ENCODE data around the gene GLRX.
A peak's percentile ranks its signal among the peaks of the same experiment; 100 is the strongest.

GLRX gene

DNA sequence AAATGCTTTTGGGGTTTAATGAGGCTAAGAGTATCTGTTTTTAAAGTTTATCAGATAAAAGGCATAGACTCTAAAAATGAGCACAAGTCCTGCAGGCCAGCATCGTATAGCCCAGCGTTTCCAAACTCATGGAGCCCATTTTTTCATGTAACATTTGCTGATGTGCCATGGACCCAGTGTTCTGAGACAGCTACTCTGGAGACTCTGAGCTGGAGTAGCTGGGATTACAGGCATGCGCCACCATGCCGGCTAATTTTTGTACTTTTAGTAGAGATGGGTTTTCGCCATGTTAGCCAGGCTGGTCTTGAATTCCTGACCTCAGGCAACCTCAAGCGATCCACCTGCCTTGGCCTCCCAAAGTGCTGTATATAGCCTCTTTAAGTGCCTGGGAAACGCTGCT, 15.8 kb downstream of the GLRX start:
- no peak for DNase-seq

- no peak for DNase-seq
Observed at GRCh38 chr5:95804736-95805539, 17.6 kb downstream of the GLRX start.

GRCh38 chr5:95803271-95804148, 19.0 kb downstream of the GLRX start:
- no peak for DNase-seq

GRCh38 chr5:95801961-95802360, 20.6 kb downstream of the GLRX start:
- no peak for DNase-seq

DNA sequence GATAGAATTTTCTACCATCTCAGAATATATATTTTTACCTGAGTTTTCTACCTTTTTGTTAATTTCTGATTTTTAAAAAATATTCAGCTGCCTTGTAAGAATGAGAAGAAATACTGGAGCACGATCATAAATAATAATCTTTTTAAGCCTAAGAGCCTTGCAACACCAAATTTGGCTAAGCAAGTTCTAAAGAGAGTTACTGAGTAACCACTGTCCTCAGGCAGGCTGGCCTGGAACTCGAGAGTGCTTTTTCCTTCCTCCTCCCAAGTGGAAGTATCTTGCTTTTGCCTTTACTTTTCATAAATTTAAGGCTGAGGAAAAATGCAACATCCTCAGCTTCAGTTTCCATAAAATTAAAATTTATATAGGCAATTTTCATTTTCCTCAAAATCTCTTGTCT, 21.0 kb downstream of the GLRX start:
- no peak for DNase-seq

- DNase-seq = no peak
Observed at GRCh38 chr5:95800553-95800952, 22.0 kb downstream of the GLRX start.

- no peak for DNase-seq
Observed at GRCh38 chr5:95799191-95799835, 23.2 kb downstream of the GLRX start.

DNA sequence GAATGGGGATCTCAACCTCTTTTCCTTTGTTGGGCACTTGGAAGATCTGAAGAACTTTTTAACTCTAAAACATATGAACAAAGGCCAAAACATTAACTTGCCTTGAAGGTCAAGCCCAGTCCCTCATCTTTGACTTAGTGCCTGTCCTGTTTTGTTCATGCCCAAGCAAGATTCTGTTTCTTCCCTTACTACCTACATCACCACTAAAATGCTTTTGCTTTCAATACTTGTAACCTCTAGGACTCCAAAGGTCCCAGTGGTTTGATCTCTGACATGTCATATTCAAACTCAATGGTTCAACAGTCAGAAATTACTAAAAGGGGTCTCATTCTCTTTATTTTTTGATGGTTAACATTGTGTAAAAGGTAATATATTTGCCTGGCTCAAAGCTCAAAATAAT, 24.0 kb downstream of the GLRX start:
- no peak for DNase-seq

GRCh38 chr5:95798048-95798447, 24.5 kb downstream of the GLRX start:
- DNase-seq = no peak

- no peak for DNase-seq
Observed at GRCh38 chr5:95797301-95797700, 25.2 kb downstream of the GLRX start.

DNA sequence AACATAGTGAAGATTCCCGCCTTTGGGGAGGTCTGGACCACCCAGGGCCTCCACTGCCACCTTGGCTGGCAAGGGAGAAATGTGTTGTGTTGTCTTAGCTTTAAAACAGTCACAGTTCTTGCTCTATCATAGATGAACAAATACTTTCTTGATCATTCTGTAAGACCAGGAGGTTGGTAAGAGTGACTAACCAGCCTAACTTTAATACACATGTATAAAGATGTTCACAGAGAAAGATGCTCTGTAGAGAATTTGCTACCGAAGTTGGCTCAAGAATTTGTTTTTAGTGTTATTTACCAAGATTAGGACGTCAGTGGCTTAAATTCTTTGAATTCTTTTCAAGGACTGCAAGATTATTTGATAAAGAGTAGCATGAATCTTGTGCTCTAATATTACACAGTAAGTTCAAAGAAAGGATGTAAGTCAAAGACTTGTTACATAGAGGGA, 28.4 kb downstream of the GLRX start:
- no peak for DNase-seq

GRCh38 chr5:95791751-95792150, 30.8 kb downstream of the GLRX start:
- no peak for DNase-seq

DNA sequence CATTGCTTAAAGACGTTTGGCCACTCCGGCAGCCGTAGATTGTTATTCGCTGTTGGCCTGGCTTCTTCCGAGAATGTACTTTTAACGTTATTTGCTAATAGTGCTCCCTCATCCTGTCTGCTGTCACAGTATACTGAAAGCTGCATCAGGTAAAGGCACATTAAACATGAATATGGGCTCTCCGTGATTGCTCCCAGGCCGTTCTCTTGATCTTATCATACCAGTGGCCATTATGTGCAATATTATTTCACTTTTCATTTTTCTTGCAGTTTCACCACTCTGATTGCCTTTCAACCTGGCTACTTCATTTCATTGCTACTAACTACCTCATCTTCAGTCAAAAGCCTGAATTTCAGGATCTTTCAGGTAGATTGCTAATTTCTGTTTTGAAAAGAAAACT, 34.0 kb downstream of the GLRX start:
- DNase-seq = no peak

DNA sequence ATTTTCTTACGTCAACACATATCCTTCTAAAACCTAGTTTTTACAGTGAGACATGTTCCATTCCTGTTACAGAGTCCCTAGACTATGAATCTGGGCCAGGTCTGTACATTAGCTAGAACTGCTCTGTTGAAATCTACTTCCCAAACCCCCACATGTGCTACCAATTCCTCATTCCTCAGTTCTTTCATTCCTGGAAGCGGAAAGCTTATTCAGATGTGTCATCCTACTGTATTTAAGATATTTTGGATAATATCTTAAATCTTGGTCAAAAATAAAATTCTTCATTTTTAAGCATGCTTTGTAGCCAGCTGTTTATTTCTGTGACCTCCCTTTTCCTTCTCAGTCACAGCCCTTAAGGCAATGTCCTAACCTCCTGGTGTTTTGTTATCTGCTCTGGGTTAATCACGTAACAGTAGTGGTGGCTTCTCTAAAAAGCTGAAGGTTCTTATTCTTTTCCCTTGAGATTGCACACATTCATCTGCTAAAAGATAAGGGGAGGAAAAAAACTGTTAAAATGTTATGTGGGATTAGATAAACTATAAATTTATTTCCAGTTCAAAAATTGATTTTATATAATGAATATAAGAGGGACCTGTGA, 35.6 kb downstream of the GLRX start:
- no peak for DNase-seq

DNA sequence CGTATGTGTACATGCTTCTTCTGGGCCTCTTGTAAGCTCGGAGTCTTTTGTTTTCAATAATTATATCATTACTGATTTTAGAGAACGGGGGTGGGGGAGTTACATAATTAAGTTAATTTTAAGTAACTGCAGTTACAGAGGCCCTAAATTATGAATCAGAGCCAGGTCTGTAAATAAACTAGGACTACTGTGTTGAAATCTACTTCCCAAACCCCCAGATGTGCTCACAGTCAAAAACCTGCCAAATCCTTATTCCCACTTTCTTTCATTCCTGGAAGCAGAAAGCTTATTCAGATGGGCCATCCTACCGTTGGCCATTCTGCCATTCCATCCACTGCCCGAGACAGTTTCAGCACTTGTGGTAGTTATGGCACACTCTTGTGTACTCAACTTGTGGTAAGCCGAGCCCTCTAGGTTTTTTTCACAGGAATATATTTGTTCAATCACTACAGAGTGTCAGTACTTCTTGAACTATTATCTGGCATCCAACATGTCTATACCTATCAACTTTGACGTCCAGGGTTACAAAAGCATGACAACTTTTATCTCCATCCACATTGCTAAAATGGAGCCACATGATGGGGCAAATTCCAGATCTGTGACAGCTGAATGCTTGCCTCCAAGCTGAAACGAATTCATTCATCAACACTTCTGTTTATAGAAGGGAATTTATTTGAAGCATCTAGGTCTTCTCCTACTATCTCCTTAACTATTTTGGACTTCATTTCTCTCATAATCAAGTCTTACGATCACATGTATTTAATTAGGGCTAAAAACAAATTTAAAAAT, 37.8 kb downstream of the GLRX start:
- DNase-seq = no peak

DNA sequence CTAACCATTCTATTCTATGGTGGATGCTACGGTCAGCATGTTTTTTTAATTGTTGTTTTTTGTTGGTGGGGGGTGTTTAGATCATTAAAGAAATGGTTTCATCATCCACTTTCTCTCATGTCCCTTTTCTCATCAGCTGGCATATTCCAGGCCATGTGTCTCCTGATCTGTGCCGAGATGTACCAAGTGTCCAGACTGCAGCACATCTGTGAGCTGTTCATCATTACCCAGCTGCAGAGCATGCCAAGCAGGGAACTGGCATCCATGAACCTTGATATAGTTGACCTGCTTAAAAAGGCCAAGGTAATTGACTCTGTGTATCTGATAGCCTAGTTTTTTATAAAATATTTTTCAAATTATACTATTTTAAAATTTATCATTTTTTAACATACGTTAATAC, 38.9 kb downstream of the GLRX start:
- DNase-seq = no peak

DNA sequence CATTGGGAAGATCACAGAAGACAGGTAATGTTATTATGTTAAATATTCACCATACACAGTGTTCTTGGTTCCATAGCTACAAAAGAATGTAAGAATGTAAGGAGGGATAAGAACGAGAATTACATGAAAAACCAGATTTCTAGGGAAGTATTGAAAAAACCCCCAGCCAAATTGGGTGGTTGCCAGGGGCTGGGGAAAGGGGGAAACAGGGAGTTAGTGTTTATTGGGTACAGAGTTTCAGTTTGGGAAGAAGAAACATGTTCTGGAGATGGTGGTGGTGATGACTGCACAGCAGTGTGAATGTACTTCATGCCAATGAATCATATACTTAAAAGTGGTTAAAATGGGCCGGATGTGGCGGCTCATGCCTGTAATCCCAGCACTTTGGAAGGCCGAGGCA, 40.3 kb downstream of the GLRX start:
- DNase-seq = no peak

DNA sequence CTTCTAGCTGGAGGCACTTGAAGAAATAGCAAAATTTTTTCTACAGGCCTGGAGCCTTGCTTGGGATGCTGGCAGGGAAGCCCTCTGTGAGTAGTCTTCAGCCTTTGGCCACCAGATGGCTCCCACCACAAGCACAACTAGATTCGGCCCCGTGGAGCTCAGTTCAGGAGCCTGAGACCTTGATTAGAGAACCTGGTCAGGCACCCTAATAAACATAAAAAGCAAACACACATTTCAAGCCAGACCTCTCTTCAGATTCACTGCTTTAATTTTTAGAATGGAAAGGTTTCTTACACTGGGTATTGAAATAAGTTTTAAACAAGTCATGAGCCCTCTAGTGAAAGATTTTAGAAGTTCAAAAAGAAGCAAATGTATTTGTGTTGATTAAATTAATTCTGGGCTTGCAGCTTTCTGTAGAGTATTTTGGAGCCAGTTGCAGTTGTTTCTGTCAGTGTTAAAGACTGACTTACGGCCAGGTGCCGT, 41.4 kb downstream of the GLRX start:
- DNase-seq = peak; percentile 6 to 12

GRCh38 chr5:95780597-95780996, 41.9 kb downstream of the GLRX start:
- no peak for DNase-seq

DNA sequence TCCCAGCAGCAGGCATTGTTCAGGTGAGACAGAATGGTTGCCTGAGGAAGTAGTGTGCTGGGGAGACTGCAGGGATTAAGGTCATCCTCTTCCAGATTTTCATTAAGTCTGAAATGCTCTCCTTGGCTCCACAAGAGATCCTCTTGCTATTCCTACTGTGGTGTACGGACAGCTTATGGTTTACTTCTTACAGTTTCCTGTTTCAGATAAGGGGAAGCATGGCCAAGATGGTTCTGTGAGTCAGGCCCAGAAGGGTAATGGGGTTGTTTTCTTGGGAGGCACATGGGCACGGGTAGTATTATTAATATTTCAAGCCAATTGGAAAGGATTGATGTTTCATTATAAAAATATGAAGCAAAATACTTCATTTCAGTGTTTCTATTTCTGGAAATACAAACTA, 42.9 kb downstream of the GLRX start:
- no peak for DNase-seq

DNA sequence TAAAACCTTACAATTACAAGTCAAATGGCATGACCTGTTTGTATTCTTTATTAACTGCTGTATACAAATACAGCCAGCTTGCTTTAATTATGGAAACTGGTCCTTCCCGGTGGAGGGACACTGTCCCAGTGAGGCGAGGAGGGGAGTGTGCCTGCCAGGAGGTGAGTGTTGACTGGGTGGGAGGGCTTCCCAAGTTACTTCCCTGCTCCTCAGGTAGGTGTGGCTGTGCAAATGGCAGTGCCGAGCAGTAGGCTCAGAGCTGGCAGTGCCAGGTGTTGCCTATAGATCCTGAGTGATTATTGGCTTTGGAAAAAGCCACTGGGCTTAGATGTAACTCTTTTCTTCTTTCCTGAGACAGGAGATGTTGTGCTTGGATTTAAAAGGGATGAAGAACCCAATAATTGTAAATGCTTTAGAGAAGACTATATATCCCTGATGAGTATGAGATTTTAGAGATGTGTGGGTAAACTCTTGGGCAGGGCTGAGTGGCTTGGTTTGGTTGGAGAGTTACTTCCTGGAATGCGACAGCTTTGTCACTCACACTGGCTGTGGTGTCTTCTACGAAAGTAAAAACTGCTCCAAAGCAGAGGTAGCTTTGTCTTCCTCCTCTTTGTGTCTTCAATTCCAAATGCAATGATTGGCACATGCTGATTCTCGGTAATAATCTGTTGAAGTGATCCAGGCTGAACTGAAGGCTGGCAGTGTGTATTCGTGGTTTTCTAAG, 43.7 kb downstream of the GLRX start:
- DNase-seq = no peak

DNA sequence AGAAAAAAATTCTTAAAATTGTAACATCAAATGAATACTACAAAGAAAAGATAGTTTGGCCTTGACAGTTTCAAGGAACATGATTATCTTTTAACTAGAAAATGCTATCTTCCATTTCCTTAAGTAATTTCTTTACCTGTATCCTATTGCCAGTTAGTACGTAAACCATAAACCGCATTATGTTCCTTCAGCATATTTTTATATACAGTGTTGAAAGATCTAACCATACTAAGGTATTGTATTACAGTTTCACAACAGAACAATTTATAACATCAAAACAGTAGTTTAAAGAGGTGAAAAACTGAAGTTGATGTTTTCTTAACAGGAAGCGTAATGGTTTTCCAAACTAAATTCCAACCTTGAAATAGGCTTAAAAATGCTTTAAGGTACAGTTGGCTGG, 45.1 kb downstream of the GLRX start:
- no peak for DNase-seq
